ENCODE results near the gene JPT1.

Gene JPT1

GRCh38 chr17:75154195-75155106 is at the start of gene JPT1:
JPT1 (minus strand) TSS chr17:75154512; CDS start chr17:75154397, 115 bp downstream.
- peaks cover 24% of the 10 kb centered on the region for H3K36me3 Mint-ChIP-seq (ENCODE audit: low read depth)
- H3K4me3 Mint-ChIP-seq = peak within 1 kb of the TSS; percentile 94
- DNase-seq = peak; percentile 97
- peaks cover 44% of the 10 kb centered on the region for H3K4me1 Mint-ChIP-seq
- H3K27me3 Mint-ChIP-seq (ENCODE audit: low read depth, poor library complexity) = no peaks in the 10 kb centered on the region
- H3K27ac Mint-ChIP-seq = peak within 1 kb of the TSS; percentile 97
- peaks cover 5% of the 10 kb centered on the region for H3K9me3 Mint-ChIP-seq
- no peak for TF ChIP-seq CTCF (IDR thresholded peaks at IDR 0.05)

- TF ChIP-seq CTCF (IDR thresholded peaks at IDR 0.05) = no peak
- peaks cover 16% of the 10 kb centered on the region for H3K27me3 Mint-ChIP-seq (ENCODE audit: low read depth, poor library complexity)
- H3K9me3 Mint-ChIP-seq = no peaks in the 10 kb centered on the region
- H3K4me1 Mint-ChIP-seq = no peaks in the 10 kb centered on the region
- DNase-seq = no peak
- H3K27ac Mint-ChIP-seq = no peak overlapping the region
- no peaks in the 10 kb centered on the region for H3K36me3 Mint-ChIP-seq (ENCODE audit: low read depth)
- H3K4me3 Mint-ChIP-seq = no peak overlapping the region
Observed at GRCh38 chr17:75199886-75200618, 45.7 kb upstream of the JPT1 start.

GRCh38 chr17:75194879-75195278 is 40.6 kb upstream of the JPT1 start:
- TF ChIP-seq CTCF (IDR thresholded peaks at IDR 0.05) = no peak
- no peak overlapping the region for H3K4me3 Mint-ChIP-seq
- H3K36me3 Mint-ChIP-seq (ENCODE audit: low read depth) = no peaks in the 10 kb centered on the region
- peaks cover 24% of the 10 kb centered on the region for H3K27me3 Mint-ChIP-seq (ENCODE audit: low read depth, poor library complexity)
- no peaks in the 10 kb centered on the region for H3K4me1 Mint-ChIP-seq
- DNase-seq = no peak
- H3K9me3 Mint-ChIP-seq = no peaks in the 10 kb centered on the region
- no peak overlapping the region for H3K27ac Mint-ChIP-seq

- Mint-ChIP-seq H3K4me1 (no peaks in the 10 kb centered on the region), H3K9me3 (no peaks in the 10 kb centered on the region), H3K36me3 (ENCODE audit: low read depth) (no peaks in the 10 kb centered on the region), H3K4me3 (no peak overlapping the region), H3K27ac (peak overlapping the region; percentile 82), H3K27me3 (ENCODE audit: low read depth, poor library complexity) (peaks cover 18% of the 10 kb centered on the region)
- no peak for DNase-seq
- no peak for TF ChIP-seq CTCF (IDR thresholded peaks at IDR 0.05)
Observed at GRCh38 chr17:75191584-75191983, 37.3 kb upstream of the JPT1 start.

- H3K36me3 Mint-ChIP-seq (ENCODE audit: low read depth) = no peaks in the 10 kb centered on the region
- H3K4me3 Mint-ChIP-seq = no peak overlapping the region
Observed at GRCh38 chr17:75188614-75189013, 34.3 kb upstream of the JPT1 start.

More at GRCh38 chr17:75188614-75189013, 34.3 kb upstream of the JPT1 start:
- Mint-ChIP-seq H3K4me1 (peaks cover 12% of the 10 kb centered on the region), H3K27me3 (ENCODE audit: low read depth, poor library complexity) (peaks cover 15% of the 10 kb centered on the region), H3K9me3 (peaks cover 6% of the 10 kb centered on the region), H3K27ac (no peak overlapping the region)
- no peak for DNase-seq
- TF ChIP-seq CTCF (IDR thresholded peaks at IDR 0.05) = no peak
